Fibroblast of villous mesenchyme (primary cell): ENCODE results near the gene PPFIA4. TPM values are rescaled to one million over a fixed set of nuclear protein-coding genes. Genes with fewer than 3 reads are reported as not detected.

Experiments used
- DNase-seq: peaks from one replicate; pipeline ENCODE4 v3.0.0-alpha.2; 2010; ENCODE audit warnings: low read depth
- H3K4me3 ChIP-seq: 2 replicates; pipeline ENCODE4 v1.5.1; 2011; ENCODE audit warnings: low read depth, mild to moderate bottlenecking, low read length
- total RNA-seq: library from RNA; depleted of rRNA; stranded (reverse); fragments of >200 nt; gene quantifications from 2 replicates; pipeline ENCODE4 v1.2.3, GENCODE V29; 2012
- TF ChIP-seq, protein P1 (sequence below): IDR thresholded peaks from 2 replicates; pipeline ENCODE4 v1.5.1; 2012; ENCODE audit warnings: low read depth, mild to moderate bottlenecking, low read length; ENCODE audit not compliant: insufficient read depth

Gene PPFIA4
- total RNA-seq, 1 donor, result 4.3 TPM

DNA sequence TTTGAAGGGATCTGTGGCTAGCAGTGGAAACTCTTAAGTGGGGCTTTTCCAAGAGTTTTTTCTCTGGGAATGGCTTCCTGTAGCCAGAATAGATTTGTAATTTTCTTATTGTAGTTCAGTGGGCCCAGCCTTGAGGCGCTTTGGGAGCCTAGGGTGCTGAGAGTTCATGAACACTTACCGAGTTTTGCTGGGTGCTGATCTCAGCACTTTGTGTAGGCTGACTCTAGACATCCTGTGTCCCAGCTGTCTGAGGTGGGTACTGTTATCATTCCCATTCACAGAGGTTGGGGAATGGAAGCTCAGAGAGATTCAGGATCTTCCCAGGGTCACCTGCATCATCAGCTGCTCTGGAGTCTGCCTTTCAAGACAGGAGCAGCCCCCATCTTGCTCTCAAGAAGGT is 7.0 kb downstream of the PPFIA4 start:
- TF ChIP-seq, protein P1, sequence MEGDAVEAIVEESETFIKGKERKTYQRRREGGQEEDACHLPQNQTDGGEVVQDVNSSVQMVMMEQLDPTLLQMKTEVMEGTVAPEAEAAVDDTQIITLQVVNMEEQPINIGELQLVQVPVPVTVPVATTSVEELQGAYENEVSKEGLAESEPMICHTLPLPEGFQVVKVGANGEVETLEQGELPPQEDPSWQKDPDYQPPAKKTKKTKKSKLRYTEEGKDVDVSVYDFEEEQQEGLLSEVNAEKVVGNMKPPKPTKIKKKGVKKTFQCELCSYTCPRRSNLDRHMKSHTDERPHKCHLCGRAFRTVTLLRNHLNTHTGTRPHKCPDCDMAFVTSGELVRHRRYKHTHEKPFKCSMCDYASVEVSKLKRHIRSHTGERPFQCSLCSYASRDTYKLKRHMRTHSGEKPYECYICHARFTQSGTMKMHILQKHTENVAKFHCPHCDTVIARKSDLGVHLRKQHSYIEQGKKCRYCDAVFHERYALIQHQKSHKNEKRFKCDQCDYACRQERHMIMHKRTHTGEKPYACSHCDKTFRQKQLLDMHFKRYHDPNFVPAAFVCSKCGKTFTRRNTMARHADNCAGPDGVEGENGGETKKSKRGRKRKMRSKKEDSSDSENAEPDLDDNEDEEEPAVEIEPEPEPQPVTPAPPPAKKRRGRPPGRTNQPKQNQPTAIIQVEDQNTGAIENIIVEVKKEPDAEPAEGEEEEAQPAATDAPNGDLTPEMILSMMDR, result no peak
- no peak overlapping the region for H3K4me3 ChIP-seq
- DNase-seq, result no peak

DNA sequence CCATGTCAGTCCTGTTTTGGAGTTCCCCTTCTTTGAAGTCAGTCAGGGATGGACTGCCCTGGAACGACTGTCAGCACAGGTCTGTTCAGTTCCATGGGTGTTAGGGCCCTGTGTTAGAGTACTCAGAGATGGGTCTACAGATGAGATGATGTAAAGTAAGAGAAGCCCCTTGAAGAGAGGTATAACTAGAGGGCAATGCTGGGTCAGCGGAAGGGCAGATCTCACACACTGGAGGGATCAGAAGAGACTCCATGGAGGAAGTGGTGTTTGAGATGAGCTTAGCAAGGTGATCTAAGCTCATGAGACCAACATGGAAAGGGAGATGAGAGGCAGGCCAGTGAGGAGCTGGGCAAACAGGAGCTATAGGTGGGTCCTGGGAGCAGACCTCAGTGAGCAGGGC is 7.6 kb downstream of the PPFIA4 start:
- TF ChIP-seq, protein P1, result no peak
- DNase-seq, result no peak

DNA sequence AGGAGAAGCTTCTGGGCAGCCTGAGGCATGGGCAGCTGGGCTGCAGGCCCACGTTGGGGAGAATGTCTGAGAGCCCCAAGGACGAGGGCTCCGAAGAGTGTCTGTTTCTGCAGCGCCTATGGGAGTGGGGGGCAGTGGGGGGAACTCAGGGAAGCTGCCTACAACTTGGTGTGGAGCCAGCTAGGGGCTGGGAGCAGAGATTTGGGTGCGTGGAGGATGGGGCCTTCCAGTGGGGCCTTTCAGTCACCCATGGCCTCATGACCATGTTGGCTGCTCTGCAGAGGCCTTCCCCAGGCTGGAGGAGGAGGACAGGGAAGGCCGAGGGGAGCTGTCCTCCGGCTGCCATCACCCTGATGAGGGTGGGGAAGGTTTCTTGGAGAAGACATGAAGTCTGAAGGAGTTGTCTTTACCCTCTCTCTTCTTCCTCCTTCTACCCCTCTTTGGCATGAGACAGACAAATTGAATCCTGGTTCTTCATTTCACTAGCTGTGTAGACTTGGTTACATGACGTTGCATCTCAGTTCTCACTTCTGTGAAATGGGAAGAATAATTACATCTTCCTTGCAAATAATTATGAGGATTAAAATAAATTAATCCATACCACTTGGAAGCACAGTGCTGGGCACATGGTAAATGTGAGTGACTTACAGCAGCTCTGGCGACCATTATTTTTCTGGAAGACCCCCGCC is 8.3 kb downstream of the PPFIA4 start:
- no peak for DNase-seq
- H3K4me3 ChIP-seq, result no peak overlapping the region
- TF ChIP-seq, protein P1, result no peak

More for the DNA sequence above, 7.6 kb downstream of the PPFIA4 start:
- no peak overlapping the region for H3K4me3 ChIP-seq

DNA sequence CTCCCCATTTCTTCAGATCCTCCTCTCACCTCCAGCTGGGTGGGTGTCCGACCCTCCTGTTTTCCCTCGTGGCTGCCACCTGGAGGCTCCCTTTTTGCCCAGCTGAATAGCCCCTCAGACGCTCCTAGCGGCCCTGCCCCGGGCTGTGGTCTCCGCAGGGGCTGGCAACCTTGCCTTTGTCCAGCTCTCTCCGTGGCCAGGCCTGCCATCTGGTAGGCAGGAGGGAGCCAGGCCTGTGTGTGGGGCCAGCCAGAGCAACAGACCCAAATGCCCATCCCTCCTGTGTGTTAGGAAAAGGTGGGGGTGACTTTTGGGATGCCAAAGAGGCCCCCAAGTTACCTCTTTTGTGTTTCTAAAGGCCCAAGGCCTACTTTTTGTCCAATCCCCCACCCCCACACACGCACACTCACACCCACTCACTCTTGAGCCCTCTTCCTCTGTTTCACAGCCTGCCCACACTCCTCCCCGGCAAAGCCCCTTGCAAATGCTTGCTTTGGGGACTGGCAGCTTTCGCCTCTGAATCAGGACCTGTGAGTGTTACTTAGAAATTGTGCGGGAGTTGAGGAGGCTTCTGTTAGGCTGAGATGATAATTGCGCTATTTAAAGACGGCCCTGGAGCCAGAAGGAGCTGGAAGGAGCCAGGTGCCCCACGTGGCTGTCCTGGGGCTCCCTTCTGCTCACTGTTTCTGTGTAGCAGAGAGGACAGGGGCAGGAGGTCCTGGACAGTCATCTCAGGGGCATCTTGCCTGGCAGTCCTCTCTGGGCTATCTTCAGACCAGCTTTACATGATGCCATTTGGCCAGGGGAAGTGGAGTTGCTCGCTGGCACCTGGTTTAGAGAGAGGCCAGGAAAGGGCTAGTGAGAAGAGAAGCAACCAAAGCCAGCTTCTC is 9.1 kb downstream of the PPFIA4 start:
- TF ChIP-seq, protein P1, result no peak
- no peak for DNase-seq
- no peak overlapping the region for H3K4me3 ChIP-seq

DNA sequence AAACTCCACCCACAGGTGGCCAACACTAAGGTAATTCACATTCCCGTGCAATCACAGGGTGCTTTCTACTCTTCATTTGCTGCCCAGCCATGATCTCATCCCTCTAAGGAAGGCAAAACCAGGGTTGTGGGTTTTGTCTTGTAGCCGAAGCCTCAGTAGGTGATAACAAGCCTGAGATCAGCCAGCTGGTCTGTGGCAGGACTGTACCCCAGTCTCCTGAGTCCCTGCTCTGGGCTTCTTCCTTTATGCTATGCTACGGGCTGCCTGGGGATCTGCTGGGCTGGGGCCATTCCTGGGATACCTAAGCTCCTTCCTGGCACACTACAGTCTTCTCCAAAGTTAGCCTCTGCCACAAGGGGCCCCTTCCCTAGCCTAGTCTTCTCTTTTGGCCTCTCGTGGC is 9.8 kb downstream of the PPFIA4 start:
- peak; percentile 32 for DNase-seq
- TF ChIP-seq, protein P1, result no peak
- no peak overlapping the region for H3K4me3 ChIP-seq

DNA sequence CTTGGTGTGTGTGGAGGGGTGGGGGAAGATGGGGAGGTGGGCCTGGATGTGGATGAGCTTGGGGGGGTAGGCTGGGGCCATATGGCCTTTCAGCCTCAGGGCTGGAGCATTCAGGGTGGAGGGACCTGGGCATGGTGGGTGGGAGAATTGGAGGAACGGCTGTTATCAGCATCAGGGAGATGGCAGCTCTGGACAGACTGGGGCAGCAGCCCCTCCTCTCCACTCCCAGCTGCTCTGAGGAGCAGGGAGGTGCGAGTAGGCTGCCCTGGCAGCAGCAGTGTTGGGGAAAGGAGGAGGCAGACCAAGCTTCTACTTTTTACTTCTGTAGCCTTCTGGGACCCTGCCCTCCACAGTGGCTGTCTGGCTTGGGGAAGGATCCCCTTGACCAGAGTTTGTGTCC is 10.2 kb downstream of the PPFIA4 start:
- TF ChIP-seq, protein P1, result no peak
- no peak overlapping the region for H3K4me3 ChIP-seq
- no peak for DNase-seq
